KBM-7 (cell line): Measurements from ENCODE around the gene DENND11.

Experiments
- DNase-seq: peaks from one replicate; pipeline ENCODE4 v3.0.0-alpha.2; 2015
- in situ Hi-C: fragments of 300-500 bp; cut with MboI; formaldehyde crosslinking; loops from 2 replicates; pipeline ENCODE4 v1.14.3; 2020; ENCODE audit warnings: low sequenced_read_pairs, low pct_unique_long_range_greater_than_20kb, mixed read lengths

Gene DENND11

DNA sequence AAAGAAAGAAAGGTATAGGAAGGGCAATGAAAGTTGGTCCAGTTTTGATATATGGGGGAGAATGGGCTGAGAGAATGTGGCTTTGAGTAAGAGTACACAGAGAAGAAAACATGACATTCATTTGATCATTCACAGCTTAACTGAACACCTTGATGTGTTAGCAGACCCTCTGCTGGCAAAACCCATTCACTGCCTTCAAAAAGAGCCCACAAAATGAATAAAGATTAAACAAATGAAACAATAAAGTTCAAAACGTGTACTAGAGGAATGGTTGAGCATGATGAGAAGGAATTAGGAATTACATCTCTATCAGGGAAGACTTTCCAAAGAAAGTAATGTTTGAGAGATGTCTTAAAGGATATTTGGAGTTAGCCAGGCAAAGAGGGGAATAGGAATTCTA lies 8.3 kb upstream of the DENND11 start:
- in situ Hi-C loops, result no loop called here
- no peak for DNase-seq

- in situ Hi-C loops, result no loop called here
These were observed 7.8 kb upstream of the DENND11 start for GRCh38 chr7:141709749-141710148.

GRCh38 chr7:141709318-141709717 lies 7.4 kb upstream of the DENND11 start:
- no peak for DNase-seq
- in situ Hi-C loops, result no loop called here

More at GRCh38 chr7:141709749-141710148, 7.8 kb upstream of the DENND11 start:
- DNase-seq, result no peak

- DNase-seq, result no peak
- in situ Hi-C loops, result no loop called here
These were observed 6.4 kb upstream of the DENND11 start, which contains the start of gene WEE2 for GRCh38 chr7:141708351-141708750. WEE2 (plus strand) TSS chr7:141708353; CDS start chr7:141708759, 406 bp downstream.

- in situ Hi-C loops, result no loop called here
- no peak for DNase-seq
These were observed 4.5 kb upstream of the DENND11 start for GRCh38 chr7:141706239-141707064.

GRCh38 chr7:141704741-141705140 lies 2.8 kb upstream of the DENND11 start:
- DNase-seq, result no peak
- in situ Hi-C loops, result no loop called here

DNA sequence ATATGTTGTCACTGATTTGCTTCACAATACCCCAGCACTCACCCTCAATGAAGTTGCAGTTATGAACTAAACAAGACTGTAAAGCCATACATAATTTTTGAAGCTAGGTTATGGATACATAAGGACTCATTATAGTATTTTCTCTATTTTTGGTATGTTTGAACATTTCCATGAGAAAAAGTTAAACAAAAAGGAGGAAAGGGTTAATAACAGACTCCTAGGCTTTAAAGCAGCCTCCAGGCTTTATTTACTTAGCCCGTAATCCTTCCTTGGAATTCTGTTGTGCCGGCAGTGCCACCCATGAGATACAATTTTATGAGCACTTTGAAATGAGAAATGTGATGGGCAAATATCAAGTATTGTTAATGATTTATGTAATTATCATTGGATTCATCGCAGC lies 2.1 kb upstream of the DENND11 start:
- no peak for DNase-seq
- in situ Hi-C loops, result no loop called here

DNA sequence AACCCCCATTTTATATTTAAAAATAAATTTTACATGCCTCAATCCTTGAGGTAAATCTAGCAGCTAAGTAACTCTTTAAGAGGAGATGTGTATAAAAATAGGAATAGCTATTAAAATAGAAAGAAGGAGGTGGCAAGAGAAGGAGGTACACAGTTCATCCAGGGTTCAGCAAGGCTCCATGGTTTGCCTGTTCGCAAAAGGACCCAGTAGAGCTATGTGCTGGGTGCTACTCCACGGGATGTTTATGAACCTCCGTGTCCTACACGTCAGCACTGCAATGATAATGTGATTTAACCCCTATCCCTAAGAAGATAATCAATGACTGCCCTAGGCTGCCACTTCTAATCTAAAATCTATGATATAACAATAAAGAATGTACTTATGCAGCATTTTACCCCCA lies 926 bp upstream of the DENND11 start:
- in situ Hi-C loops, result no loop called here
- DNase-seq, result no peak

DNA sequence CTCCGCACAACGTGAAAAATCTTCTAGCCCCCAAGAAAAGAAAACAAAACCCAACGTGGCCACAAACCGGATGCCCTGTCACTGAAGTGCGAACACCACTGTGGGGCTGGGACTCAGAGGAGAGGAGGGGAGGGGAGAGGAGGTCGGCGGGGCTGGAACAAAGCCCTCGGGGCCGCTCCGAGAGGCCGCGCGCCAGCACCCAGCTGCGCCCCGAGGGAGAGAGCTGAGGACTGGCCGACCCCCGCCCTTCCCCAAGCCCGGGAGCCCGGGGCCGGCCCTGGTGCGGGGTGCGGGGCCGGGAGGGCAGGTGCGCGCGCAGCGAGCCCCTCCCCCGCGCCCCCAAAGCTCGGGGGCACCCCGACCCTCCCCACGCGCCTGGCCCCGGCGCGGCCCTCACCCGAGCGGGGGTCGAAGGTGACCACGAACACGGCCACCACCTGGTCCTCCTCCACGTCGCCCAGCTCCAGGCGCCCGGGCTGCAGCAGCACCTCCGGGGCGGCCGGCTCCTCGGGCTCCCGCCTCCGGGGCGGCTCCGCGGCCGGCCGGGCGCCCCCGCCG lies 398 bp downstream of the DENND11 start:
- peak; percentile 48 for DNase-seq
- in situ Hi-C loops, result no loop called here

- in situ Hi-C loops, result no loop called here
- DNase-seq, result no peak
These were observed 1.1 kb downstream of the DENND11 start for GRCh38 chr7:141700848-141701371.

DNA sequence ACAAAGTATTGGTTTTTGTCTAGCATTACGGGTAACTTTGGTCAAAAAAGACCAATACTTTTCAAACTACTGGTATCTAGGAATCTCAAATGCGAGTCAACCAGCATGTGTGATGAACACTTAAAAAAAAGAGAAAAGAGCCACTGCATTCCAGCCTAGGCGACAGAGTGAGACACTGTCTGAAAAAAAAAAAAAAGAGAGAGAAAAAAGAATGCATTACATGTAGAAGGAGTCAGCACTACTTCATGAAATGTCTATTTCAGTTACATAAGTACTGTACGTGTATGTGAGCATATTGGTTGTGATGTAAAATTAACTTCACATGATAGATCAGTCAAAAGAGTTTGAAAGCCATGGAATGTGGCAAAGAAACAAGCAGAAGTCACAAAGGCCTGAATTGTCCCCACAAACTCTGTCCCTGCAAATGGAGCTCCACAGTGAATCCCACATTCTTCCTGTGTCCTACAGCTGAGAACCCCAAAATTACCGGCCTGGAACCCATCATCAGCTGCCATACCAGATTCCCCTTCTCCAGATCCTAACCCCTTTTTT lies 1.6 kb downstream of the DENND11 start:
- DNase-seq, result no peak
- in situ Hi-C loops, result no loop called here

DNA sequence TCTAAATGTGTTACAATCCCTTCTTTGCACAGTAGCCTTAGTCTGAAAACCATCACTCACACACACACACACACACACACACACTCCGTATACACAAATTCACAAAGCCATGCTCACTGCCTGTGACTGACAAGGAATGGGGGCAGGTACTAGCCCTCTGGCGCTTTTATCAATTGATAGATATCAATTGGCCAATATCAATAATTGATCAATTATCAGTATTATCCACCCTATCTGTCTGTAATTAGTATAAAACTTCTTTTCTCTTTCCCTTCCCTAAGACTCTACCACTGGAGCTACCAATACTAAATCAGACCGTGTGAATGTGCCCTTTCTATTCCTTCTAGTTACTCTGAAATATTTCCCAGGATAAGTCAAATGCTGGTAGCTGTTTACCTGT lies 2.1 kb downstream of the DENND11 start:
- in situ Hi-C loops, result no loop called here
- DNase-seq, result no peak

DNA sequence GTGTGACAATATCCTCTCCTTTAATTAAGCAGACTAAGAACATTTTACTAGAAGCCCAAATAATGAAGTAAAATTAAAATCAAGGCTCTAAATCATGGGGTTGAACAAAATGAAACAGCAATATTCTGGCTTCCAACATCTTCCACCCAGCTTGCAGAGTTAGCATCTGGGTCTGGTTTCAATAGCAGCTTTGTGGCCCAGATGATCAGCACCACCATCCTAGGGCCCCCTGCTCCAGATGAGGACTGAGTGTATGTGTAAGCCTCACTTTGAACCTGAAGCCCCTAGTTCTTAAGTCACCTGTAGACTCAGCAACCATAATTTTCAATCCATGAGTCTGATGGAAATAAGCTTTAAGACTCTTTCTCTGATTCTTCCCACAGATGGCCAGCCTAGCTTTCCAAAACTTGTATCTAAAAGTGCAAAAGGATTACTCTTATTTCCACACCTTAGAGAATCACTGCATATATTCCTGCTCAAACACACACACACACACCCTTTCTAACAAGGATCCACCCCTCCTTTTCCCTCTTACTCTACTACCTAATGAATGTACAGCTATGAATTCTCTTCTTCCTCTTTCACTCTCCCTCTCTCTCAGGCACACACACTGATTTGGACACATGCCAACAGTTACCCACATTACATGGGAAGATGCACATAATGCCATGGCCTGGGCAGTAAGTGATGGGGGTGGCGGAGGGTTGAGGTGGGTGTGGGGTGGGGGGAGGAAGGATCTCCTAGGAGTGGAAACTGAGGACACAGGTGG lies 3.5 kb downstream of the DENND11 start:
- peak; percentile 65 for DNase-seq
- in situ Hi-C loops, result no loop called here

- in situ Hi-C loops, result no loop called here
- DNase-seq, result no peak
These were observed 4.6 kb downstream of the DENND11 start for GRCh38 chr7:141697211-141697871.

DNA sequence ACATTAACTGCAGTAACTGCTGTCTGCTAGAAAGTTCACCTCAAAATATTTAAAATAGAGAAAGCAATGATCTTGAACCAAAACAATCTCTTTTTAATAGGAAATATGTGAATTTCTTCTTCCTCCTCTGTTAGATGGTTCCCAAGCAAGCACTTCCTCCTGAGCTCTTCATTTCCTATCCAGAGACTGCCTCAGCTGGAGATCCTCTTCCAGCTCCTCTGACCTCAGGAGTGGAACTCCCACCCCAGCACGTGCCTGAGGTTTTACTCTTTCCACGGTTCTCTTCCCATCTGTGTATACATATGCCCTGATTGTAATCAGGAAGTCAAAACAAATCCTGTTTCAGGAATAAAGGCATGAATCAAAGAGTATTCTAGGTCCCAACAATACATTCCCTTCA lies 5.6 kb downstream of the DENND11 start:
- no peak for DNase-seq
- in situ Hi-C loops, result no loop called here

- DNase-seq, result no peak
- in situ Hi-C loops, result no loop called here
These were observed 6.1 kb downstream of the DENND11 start for GRCh38 chr7:141695803-141696289.

GRCh38 chr7:141693082-141693481 lies 8.9 kb downstream of the DENND11 start:
- in situ Hi-C loops, result no loop called here
- DNase-seq, result no peak

GRCh38 chr7:141691961-141692360 lies 10.0 kb downstream of the DENND11 start:
- in situ Hi-C loops, result no loop called here
- DNase-seq, result no peak

DNA sequence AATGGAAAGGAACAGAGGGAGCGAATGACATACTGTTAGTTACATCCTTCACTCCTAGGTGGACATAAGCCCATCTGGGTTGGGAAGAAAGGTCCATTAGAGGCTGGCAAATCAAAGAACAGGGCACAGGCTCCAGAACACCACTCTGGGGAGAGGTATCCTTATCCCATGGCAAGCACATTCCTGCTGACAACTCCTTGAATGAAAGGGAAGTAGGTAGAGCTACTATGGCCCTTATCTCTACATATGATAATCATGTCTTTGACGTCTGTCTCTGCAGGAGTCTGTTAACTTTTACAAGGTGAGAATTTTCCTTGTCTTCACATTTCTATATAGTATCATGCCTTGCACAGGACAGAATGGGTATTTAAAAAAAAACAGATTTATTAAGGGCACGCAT lies 10.4 kb downstream of the DENND11 start:
- in situ Hi-C loops, result no loop called here
- DNase-seq, result no peak
